ENCODE data around the gene PANK2.
"Not testable (repeated sequence)": the region's sequence is repeated elsewhere in the genome, so short reads cannot be mapped to it uniquely, and the experiment has no call there.

Gene PANK2

GRCh38 chr20:3869839-3870634 is 19.1 kb upstream of the PANK2 start:
- no peak for DNase-seq (ENCODE audit: low spot score)

- DNase-seq (ENCODE audit: low spot score) = no peak
Measured at GRCh38 chr20:3871550-3872265, 17.5 kb upstream of the PANK2 start.

- DNase-seq (ENCODE audit: low spot score) = no peak
Measured at GRCh38 chr20:3873507-3873906, 15.7 kb upstream of the PANK2 start.

GRCh38 chr20:3874194-3874844 is 14.9 kb upstream of the PANK2 start:
- no peak for DNase-seq (ENCODE audit: low spot score)

GRCh38 chr20:3875378-3875974 is 13.7 kb upstream of the PANK2 start:
- no peak for DNase-seq (ENCODE audit: low spot score)

GRCh38 chr20:3876000-3876399 is 13.2 kb upstream of the PANK2 start:
- no peak for DNase-seq (ENCODE audit: low spot score)

GRCh38 chr20:3876676-3877075 is 12.5 kb upstream of the PANK2 start:
- DNase-seq (ENCODE audit: low spot score) = no peak

GRCh38 chr20:3878921-3879274 is 10.3 kb upstream of the PANK2 start:
- not testable (repeated sequence) for DNase-seq (ENCODE audit: low spot score)

GRCh38 chr20:3885715-3886114 is 3.5 kb upstream of the PANK2 start:
- no peak for DNase-seq (ENCODE audit: low spot score)

- DNase-seq (ENCODE audit: low spot score) = no peak
Measured at GRCh38 chr20:3887876-3888620, 1.1 kb upstream of the PANK2 start.

GRCh38 chr20:3889489-3890397 is 556 bp downstream of the PANK2 start:
- peak; percentile 14 for DNase-seq (ENCODE audit: low spot score)

- no peak for DNase-seq (ENCODE audit: low spot score)
Measured at GRCh38 chr20:3890398-3890751, 1.2 kb downstream of the PANK2 start.

- peak; percentile 20 for DNase-seq (ENCODE audit: low spot score)
Measured at GRCh38 chr20:3890999-3891929, 2.1 kb downstream of the PANK2 start.

GRCh38 chr20:3894796-3895195 is 5.6 kb downstream of the PANK2 start:
- no peak for DNase-seq (ENCODE audit: low spot score)

- no peak for DNase-seq (ENCODE audit: low spot score)
Measured at GRCh38 chr20:3896302-3896701, 7.1 kb downstream of the PANK2 start.

GRCh38 chr20:3896853-3897583 is 7.8 kb downstream of the PANK2 start:
- no peak for DNase-seq (ENCODE audit: low spot score)

GRCh38 chr20:3898181-3898580 is 9.0 kb downstream of the PANK2 start:
- not testable (repeated sequence) for DNase-seq (ENCODE audit: low spot score)

- DNase-seq (ENCODE audit: low spot score) = no peak
Measured at GRCh38 chr20:3898639-3899038, 9.5 kb downstream of the PANK2 start.

- no peak for DNase-seq (ENCODE audit: low spot score)
Measured at GRCh38 chr20:3900187-3900604, 11.0 kb downstream of the PANK2 start.
